Activated CD8-positive, alpha-beta memory T cell treated with anti-CD3 and anti-CD28 coated beads for 4 hours (primary cell): ENCODE results near the gene TCEANC.

ENCODE experiments used
- DNase-seq, 2 donors: peaks; one replicate each; pipeline ENCODE4 v3.0.0-alpha.2; 2020; ENCODE audit warnings: low read depth in 2 of 2

Gene TCEANC

DNA sequence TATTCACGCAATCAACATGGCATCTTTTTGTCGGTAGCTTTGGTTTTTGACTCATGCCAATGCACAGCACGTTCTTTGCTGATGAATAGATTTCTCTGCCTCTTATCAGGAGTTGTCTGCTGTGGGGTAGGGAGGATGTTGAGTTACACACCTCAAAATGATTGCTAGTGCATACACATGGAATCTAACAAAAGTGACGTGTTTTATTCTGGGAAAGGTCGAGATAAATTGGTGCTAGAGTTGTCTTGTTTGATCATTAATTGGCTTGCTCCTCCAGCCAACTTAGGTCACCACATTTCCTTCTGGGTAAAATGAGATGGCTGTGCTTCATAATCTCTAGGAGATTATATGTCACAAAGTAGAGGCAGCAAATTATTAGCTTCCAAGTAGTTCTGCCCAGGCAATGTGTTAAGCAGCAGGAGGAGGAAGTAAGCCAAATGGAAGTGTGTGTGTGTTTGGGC lies 39.9 kb downstream of the TCEANC start:
- no peak for DNase-seq

DNA sequence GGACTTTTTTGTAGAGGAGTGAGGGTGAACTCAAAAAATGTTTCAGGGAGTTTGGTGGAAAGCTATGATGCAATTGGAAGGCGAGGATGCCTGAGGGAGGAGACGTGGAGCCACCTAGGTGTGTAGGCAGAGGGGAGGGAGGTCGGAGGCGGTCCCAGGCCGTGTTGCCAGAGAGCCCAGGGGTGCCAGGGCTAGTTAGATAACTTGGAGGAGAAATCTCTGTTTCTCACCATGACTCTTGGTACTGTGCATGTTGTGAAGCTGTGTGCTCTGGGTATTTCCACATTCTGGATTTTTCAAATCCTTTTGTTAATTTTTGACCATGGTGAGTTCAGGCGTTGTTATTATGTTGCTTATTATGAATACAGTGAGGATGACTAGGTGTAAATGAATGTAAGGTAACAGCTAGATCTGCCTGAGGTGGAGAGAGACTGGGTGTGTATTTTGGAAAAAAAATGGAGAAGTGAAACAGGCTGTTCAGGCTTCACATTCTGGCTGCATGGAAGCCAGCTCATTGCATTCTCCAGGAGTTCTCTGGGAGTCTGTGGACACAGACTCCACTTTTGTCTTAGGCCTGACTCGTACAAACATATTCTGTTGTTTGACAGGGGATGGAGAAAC lies 40.5 kb downstream of the TCEANC start:
- no peak for DNase-seq

- DNase-seq: no peak
Measured at GRCh38 chrX:13694359-13694758, 41.4 kb downstream of the TCEANC start.

- no peak for DNase-seq
Measured at GRCh38 chrX:13694983-13695382, 42.0 kb downstream of the TCEANC start.

GRCh38 chrX:13695601-13696115 lies 42.7 kb downstream of the TCEANC start:
- no peak for DNase-seq

DNA sequence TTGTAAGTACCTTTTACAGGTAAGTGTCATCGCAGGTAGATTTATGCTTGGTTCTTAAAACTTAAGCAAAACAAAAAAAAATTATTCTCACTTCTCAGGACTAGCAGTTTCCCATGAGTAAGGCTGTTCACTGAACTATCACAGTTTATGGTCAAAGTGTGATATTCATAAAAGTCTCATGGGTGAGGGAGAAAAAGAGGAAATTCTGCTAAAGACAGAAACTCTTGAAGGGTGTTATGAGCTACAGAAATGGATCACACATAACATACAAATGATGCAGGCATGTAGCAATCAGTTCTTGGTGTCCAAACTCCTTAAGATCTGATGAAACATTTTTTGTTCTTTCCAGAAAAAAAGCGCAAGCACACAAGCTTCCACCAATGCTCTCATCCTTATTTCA lies 44.5 kb downstream of the TCEANC start:
- DNase-seq: no peak

DNA sequence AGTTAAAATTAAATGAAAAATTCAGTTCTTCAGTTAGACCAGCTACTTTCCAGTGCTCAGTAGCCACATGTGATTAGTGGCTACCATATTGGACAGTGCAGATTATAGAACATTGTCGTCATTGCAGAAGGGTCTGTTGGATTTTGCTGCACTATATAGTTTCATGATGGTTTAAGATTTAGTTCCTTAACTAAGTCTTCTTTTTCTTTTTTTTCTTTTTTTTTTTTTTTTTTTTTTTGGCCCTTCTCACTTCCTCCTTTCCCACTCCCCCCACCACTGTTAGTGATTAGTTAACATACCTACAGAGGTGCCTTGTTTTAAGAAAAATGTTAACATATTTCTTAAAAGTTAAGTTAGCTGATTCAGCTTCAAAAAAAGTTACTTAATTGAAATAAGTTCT lies 45.0 kb downstream of the TCEANC start:
- no peak for DNase-seq

DNA sequence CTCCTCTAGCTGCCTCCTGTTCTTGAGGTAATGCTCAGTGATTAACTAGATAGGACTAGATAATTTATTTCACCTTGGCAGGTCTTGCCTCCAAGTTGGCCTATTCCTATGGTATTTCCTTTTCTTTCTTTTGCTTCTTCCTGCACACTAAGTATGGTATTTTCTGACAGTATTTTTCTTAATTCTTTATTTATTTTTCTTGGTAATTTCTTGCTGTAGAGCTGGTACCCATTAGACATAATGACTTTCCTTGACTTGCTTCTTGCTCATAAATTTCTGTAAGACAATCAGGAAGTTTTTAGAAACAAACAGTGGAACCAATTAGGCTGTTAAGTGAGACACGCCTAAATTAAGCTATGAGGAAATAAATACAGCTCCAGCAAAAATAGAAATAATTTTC lies 45.5 kb downstream of the TCEANC start:
- DNase-seq: no peak

DNA sequence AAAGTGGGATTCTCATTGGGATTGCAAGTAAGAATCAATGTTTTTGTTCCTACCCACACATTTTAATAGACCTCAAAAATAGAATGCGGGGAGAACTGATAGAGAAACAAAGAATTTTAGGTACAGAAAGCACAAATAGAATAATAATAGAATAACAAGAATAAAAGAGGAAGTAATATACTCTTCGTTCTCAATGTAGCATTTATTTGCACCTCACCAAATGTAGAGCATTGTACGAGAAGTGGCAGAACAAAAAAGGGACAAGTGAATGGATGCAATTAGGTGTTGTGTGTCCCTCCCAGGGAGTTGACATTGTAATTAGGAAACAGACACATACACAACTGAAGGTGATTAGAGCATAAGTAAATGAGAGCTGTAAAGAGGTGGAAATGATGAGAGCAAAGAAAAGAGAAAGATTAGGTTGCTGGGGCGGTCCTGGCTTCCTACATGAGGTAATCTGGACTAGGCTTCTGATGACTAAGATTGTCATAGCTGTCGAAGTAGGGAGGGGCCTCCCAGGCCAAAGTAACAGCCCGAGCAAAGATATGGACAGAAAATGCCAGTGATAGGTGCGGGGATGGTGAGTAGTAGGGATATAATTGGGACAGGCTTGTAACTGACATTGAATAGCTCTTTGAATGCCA lies 46.4 kb downstream of the TCEANC start:
- DNase-seq: no peak

- no peak for DNase-seq
Measured at GRCh38 chrX:13700380-13700779, 47.4 kb downstream of the TCEANC start.

DNA sequence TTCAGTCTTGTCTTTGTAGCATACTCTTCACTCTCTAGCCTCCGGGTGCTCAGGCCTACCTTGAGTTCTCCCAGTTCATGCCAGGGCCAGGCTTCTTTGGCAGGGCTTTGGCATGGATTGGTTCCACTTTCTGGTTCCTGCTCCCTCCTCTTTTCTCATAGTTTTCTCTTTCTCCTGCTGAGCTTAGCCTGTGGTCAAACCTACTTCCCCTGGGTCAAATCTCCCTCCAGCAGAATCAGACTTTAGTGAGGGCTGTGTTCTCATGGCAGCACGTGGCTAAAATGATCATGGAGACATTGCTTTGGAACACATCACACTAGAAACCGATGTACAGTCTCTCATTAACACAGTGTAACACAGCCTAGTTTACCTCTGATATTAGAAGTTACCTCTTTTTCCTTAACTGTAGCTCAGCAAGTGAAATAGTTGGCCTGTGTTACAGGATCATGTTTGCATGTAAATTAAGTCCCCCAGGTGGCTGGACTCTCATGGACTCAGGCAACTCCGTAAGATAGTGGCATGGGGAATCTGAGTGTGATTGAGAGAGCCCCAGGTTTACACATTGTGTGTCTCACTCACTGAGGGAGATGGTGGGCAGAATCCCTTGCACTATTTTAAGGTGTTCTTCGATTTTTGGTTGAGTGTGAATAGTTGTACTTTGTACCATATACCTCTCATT lies 49.3 kb downstream of the TCEANC start:
- no peak for DNase-seq

- DNase-seq: no peak
Measured at GRCh38 chrX:13703135-13703534, 50.2 kb downstream of the TCEANC start.

- DNase-seq: no peak
Measured at GRCh38 chrX:13703589-13703988, 50.6 kb downstream of the TCEANC start.

GRCh38 chrX:13711141-13711540 lies 58.2 kb downstream of the TCEANC start:
- DNase-seq: no peak
